ENCODE measurements around the gene DCX.

Gene DCX

DNA sequence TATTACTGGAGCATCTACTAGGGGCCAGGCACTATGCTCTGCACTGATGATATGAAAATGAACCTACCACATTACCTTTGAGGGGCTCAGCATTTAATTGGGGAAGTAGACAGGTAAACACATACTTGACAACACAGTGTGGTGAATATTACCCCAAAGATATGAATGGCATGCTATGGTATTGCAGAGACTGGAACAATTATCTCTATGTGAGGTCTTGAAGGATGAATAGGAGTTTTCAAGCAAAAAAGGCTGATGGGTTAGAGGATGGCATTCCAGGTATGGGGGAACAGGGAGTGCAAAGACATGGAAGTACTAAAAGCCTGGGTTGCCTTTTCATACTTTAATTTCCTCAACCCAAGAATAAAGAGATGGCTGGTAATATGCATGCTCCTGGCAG lies 82.6 kb downstream of the DCX start:
- no peak for DNase-seq (ENCODE audit: low read depth in 1 of 2, low spot score in 1 of 2)
- in situ Hi-C loops (cut with HindIII; ENCODE audit: low pct_unique_long_range_greater_than_20kb, low sequenced_read_pairs), result no loop called here
- no peak for TF ChIP-seq JUND (IDR thresholded peaks at IDR 0.05; ENCODE audit: low read depth)

DNA sequence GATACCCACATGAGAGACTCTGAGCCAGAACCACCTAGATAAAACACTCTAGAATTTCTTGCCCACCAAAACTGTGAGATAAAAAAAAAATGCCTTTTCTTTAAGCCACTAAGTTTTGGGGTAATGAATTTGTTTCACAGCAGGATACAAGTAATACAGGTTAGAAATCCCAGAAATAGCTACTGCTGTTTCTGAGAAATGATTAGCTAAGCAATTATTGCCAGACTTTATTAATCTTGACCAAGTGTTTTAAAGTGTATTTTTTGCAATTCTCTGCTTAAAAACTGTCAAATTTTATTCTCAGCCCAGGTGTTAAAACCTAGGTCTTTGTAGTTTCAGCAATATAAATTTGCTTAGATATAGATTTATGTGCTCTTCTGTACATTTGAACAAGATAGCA lies 83.1 kb downstream of the DCX start:
- in situ Hi-C loops (cut with HindIII; ENCODE audit: low pct_unique_long_range_greater_than_20kb, low sequenced_read_pairs), result no loop called here
- no peak for TF ChIP-seq JUND (IDR thresholded peaks at IDR 0.05; ENCODE audit: low read depth)
- DNase-seq (ENCODE audit: low read depth in 1 of 2, low spot score in 1 of 2), result no peak

GRCh38 chrX:111322231-111322855 lies 89.6 kb downstream of the DCX start:
- in situ Hi-C loops (cut with HindIII; ENCODE audit: low pct_unique_long_range_greater_than_20kb, low sequenced_read_pairs), result no loop called here
- DNase-seq (ENCODE audit: low read depth in 1 of 2, low spot score in 1 of 2), result no peak
- TF ChIP-seq JUND (IDR thresholded peaks at IDR 0.05; ENCODE audit: low read depth), result no peak

- in situ Hi-C loops (cut with HindIII; ENCODE audit: low pct_unique_long_range_greater_than_20kb, low sequenced_read_pairs), result no loop called here
- TF ChIP-seq JUND (IDR thresholded peaks at IDR 0.05; ENCODE audit: low read depth), result no peak
- no peak for DNase-seq (ENCODE audit: low read depth in 1 of 2, low spot score in 1 of 2)
Observed at GRCh38 chrX:111319451-111319850, 92.5 kb downstream of the DCX start.

- in situ Hi-C loops (cut with HindIII; ENCODE audit: low pct_unique_long_range_greater_than_20kb, low sequenced_read_pairs), result no loop called here
- no peak for TF ChIP-seq JUND (IDR thresholded peaks at IDR 0.05; ENCODE audit: low read depth)
- DNase-seq (ENCODE audit: low read depth in 1 of 2, low spot score in 1 of 2), result no peak
Observed at GRCh38 chrX:111318901-111319300, 93.1 kb downstream of the DCX start.

DNA sequence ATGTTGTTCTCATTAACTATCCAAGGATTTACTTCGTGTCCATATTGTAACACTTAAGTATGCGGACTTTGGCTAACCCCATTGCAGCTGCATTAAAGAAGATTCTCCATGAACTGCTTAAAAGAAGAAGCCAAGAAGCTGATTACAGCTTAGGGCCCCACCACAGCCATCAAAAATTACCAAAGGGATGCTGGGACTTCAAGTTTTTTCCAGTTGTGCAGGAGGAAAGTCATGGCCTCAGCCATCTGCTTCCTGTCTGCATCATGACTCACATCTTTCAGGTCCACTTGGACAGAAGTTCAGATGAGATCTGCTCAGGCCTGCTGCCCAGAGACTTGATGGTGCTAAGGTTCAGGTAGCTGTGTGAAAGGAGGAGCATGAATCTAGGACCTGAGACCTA lies 102.9 kb downstream of the DCX start:
- in situ Hi-C loops (cut with HindIII; ENCODE audit: low pct_unique_long_range_greater_than_20kb, low sequenced_read_pairs), result no loop called here
- no peak for TF ChIP-seq JUND (IDR thresholded peaks at IDR 0.05; ENCODE audit: low read depth)
- no peak for DNase-seq (ENCODE audit: low read depth in 1 of 2, low spot score in 1 of 2)

- TF ChIP-seq JUND (IDR thresholded peaks at IDR 0.05; ENCODE audit: low read depth), result no peak
- in situ Hi-C loops (cut with HindIII; ENCODE audit: low pct_unique_long_range_greater_than_20kb, low sequenced_read_pairs), result no loop called here
- no peak for DNase-seq (ENCODE audit: low read depth in 1 of 2, low spot score in 1 of 2)
Observed at GRCh38 chrX:111308039-111308438, 104.0 kb downstream of the DCX start.

- in situ Hi-C loops (cut with HindIII; ENCODE audit: low pct_unique_long_range_greater_than_20kb, low sequenced_read_pairs), result no loop called here
- no peak for DNase-seq (ENCODE audit: low read depth in 1 of 2, low spot score in 1 of 2)
- no peak for TF ChIP-seq JUND (IDR thresholded peaks at IDR 0.05; ENCODE audit: low read depth)
Observed at GRCh38 chrX:111302284-111302683, 109.7 kb downstream of the DCX start.

DNA sequence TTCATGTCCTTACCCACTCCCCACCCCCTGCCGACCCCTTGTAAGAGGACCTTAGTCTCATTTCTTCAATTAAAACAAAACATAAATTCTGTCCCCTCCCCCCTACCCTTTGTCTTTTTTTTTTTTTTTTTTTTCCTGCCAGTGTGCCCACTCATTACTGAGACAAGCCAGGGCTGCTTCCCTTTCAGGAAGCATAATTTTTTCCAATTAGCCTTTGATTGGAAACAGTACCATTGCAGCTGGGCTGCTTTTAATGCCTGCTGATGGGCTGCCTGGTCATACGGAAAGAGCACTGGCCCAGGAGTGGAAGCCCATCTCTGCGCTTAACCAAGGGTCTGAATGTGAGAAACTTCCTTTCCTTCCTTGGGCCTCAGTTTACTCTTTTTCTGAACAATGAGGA lies 123.2 kb downstream of the DCX start:
- no peak for DNase-seq (ENCODE audit: low read depth in 1 of 2, low spot score in 1 of 2)
- TF ChIP-seq JUND (IDR thresholded peaks at IDR 0.05; ENCODE audit: low read depth), result no peak
- in situ Hi-C loops (cut with HindIII; ENCODE audit: low pct_unique_long_range_greater_than_20kb, low sequenced_read_pairs), result no loop called here

- in situ Hi-C loops (cut with HindIII; ENCODE audit: low pct_unique_long_range_greater_than_20kb, low sequenced_read_pairs), result no loop called here
- no peak for DNase-seq (ENCODE audit: low read depth in 1 of 2, low spot score in 1 of 2)
- no peak for TF ChIP-seq JUND (IDR thresholded peaks at IDR 0.05; ENCODE audit: low read depth)
Observed at GRCh38 chrX:111284631-111285293, 127.2 kb downstream of the DCX start.

DNA sequence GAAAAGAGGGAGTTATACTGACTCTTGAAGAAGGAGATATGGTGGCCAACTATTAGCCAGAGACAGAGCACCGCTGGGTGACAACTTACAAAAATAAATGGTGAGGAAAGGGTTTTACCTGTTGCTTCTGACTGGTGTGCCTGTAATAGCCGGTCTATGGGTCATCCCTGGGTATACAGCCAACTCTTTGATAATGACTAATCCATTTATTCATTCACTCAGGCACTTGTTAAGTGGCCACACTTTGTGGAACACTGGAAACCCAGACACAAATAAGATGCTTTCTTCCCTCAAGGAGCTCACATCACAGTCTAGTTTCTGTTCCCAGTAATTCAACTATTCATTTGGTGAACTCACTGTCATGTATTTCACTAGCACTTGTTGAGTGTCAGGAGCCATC lies 128.5 kb downstream of the DCX start:
- TF ChIP-seq JUND (IDR thresholded peaks at IDR 0.05; ENCODE audit: low read depth), result no peak
- no peak for DNase-seq (ENCODE audit: low read depth in 1 of 2, low spot score in 1 of 2)
- in situ Hi-C loops (cut with HindIII; ENCODE audit: low pct_unique_long_range_greater_than_20kb, low sequenced_read_pairs), result no loop called here

- DNase-seq (ENCODE audit: low read depth in 1 of 2, low spot score in 1 of 2), result no peak
- TF ChIP-seq JUND (IDR thresholded peaks at IDR 0.05; ENCODE audit: low read depth), result no peak
- in situ Hi-C loops (cut with HindIII; ENCODE audit: low pct_unique_long_range_greater_than_20kb, low sequenced_read_pairs), result no loop called here
Observed at GRCh38 chrX:111282991-111283390, 129.0 kb downstream of the DCX start.

DNA sequence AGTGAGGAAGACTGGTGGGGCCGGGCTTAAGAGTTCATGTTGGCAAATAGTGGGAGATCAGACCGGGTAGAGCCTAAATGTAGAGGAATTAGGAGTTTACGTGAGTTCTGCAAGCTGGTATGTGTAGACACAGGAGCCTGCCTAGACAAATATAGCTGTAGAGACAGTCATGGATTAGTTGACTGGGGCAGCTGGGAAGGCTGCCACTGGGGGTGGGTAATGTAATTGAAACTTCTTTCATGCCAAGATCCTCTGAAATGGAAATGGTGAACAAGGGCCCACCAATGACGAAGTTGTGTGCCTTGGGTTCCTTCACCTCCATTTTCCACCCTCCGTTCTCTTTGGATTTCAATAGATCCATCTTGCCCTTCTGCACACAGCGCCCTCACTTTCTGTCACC lies 129.9 kb downstream of the DCX start:
- TF ChIP-seq JUND (IDR thresholded peaks at IDR 0.05; ENCODE audit: low read depth), result no peak
- DNase-seq (ENCODE audit: low read depth in 1 of 2, low spot score in 1 of 2), result no peak
- in situ Hi-C loops (cut with HindIII; ENCODE audit: low pct_unique_long_range_greater_than_20kb, low sequenced_read_pairs), result no loop called here

GRCh38 chrX:111270339-111270738 lies 141.7 kb downstream of the DCX start, which contains the start of gene CAPN6:
CAPN6 (minus strand) TSS chrX:111270483; CDS start chrX:111263936, 6,547 bp downstream.
- in situ Hi-C loops (cut with HindIII; ENCODE audit: low pct_unique_long_range_greater_than_20kb, low sequenced_read_pairs), result no loop called here
- DNase-seq (ENCODE audit: low read depth in 1 of 2, low spot score in 1 of 2), result peak in 1 of 2 experiments; percentile 29
- TF ChIP-seq JUND (IDR thresholded peaks at IDR 0.05; ENCODE audit: low read depth), result no peak
